Testis (tissue), 3 donors: ENCODE results near the gene TTC8. TPM values are rescaled to one million over a fixed set of nuclear protein-coding genes. Genes with fewer than 3 reads are reported as not detected.

ENCODE experiments used
- DNase-seq: peaks from one replicate; pipeline ENCODE4 v3.0.0-alpha.2; 2019
- H3K27ac ChIP-seq, 2 donors: fragments of 200-600 bp; sonication (generic); one replicate each; pipeline ENCODE4 v1.5.1; 2019
- H3K27me3 ChIP-seq: fragments of 200-600 bp; sonication (generic); one replicate; pipeline ENCODE4 v1.5.1; 2019
- H3K36me3 ChIP-seq: fragments of 200-600 bp; sonication (generic); one replicate; pipeline ENCODE4 v1.5.1; 2017; ENCODE audit warnings: low read depth; ENCODE audit errors: missing control alignments
- H3K4me1 ChIP-seq: fragments of 200-600 bp; sonication (generic); one replicate; pipeline ENCODE4 v1.5.1; 2019
- H3K4me3 ChIP-seq, 2 donors: fragments of 200-600 bp; sonication (generic); one replicate each; pipeline ENCODE4 v1.5.1; 2017 to 2019
- H3K9me3 ChIP-seq: fragments of 200-600 bp; sonication (generic); one replicate; pipeline ENCODE4 v1.5.1; 2017
- CTCF ChIP-seq, 3 experiments: fragments of 450-650 bp in 2 of 3; fragments of 200-600 bp in 1 of 3; sonication (generic) in 1 of 3; IDR thresholded peaks; one replicate each; pipeline ENCODE4 v1.5.1; 2016 to 2019; ENCODE audit warnings: antibody characterized with exemption in 3 of 3, mild to moderate bottlenecking in 2 of 3, moderate library complexity in 1 of 3
- POLR2A ChIP-seq: fragments of 450-650 bp; IDR thresholded peaks from one replicate; pipeline ENCODE4 v1.6.1; 2017; ENCODE audit warnings: antibody characterized with exemption, mild to moderate bottlenecking, moderate library complexity
- WGBS, 2 donors: methylation state at CpG; one replicate each; pipeline ENCODE4 v1.1.5; 2018; 5-methylcytosine and 5-hydroxymethylcytosine counted together
- intact Hi-C: fragments of 100-400 bp; cut with DNase I; formaldehyde crosslinking; loops from one replicate; pipeline ENCODE4 v1.15.1; 2023; ENCODE audit warnings: low total_unique reads
- polyA plus RNA-seq: library from polyadenylated mRNA; stranded (reverse); fragments of 350-450 nt; fragmentation: Illumina TruSeq; extraction: RNeasy Lipid Tissue Mini Kit (QIAGEN cat#74804); gene quantifications from one replicate; pipeline ENCODE4 v1.2.3, GENCODE V29; 2014; ENCODE audit warnings: low read depth, low replicate concordance; ENCODE audit not compliant: insufficient read depth
- total RNA-seq, 2 donors: library from RNA; depleted of rRNA; stranded (reverse); fragments of >200 nt; gene quantifications; one replicate each; pipeline ENCODE4 v1.2.3, GENCODE V29; 2016

TTC8 gene
- total and polyA plus RNA-seq, 3 donors from 2014 or later: 67.5 to 144 (median 139) TPM

- Histone ChIP-seq H3K27me3 (no peaks in the 10 kb centered on the region), H3K9me3 (no peaks in the 10 kb centered on the region), H3K27ac (no peak overlapping the region), H3K36me3 (no peaks in the 10 kb centered on the region), H3K4me3 (no peak overlapping the region), H3K4me1 (no peaks in the 10 kb centered on the region)
- 51 to 60% methylated on average over 4 of the region's 4 CpGs for WGBS, 2 donors
- intact Hi-C loops: no loop called here
- TF ChIP-seq CTCF (IDR thresholded peaks at IDR 0.05): no peak
- TF ChIP-seq POLR2A: no peak
- no peak for DNase-seq
Observed at GRCh38 chr14:88901189-88901588, 76.7 kb downstream of the TTC8 start.

DNA sequence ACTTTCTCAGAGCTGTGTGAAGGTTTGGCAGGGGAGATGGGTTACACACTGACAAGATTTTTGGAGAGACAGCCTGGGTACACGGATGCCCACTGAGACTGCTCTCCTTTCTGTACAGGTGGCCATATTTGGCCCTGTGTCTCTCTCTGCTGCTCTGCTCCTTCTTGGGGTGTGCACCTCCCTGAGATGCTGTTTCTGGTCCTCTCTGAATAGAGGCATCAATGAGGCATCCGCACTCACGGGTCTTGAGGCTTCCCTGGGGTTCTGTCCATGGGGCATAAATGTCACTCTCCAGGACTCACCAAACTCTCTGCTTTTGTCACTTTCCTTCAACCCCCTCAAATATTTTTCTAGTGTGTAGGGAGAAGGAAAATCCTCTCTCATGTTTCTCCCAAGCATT lies 77.5 kb downstream of the TTC8 start:
- no peak overlapping the region for H3K27ac ChIP-seq
- DNase-seq: no peak
- TF ChIP-seq CTCF (IDR thresholded peaks at IDR 0.05) (no peak), POLR2A (no peak)
- H3K9me3 ChIP-seq: no peaks in the 10 kb centered on the region
- H3K4me3 ChIP-seq: no peak overlapping the region
- no peaks in the 10 kb centered on the region for H3K27me3 ChIP-seq
- H3K36me3 ChIP-seq: no peaks in the 10 kb centered on the region
- no peaks in the 10 kb centered on the region for H3K4me1 ChIP-seq
- intact Hi-C loops: no loop called here
- WGBS, 2 donors: 75 to 83% methylated on average over 3 of the region's 3 CpGs

DNA sequence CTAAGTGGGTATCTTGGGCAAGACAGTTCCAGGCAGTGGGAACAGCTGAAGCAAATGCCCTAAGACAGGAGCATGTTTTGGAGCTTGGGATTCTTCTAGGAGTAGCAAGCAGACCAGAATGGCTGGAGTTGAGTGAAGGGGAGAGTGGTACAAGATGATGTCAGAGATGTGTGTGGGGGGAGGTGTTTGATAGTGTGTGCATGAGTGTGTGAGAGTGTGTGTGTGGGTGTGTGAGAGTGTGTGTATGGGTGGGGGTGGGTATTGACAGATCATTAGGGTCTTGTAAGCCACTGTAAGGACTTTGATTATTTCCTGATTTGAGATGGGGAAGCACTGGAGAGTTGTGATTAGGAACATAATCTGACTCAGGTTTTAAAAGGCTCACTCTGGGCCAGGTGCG lies 78.4 kb downstream of the TTC8 start:
- H3K4me1 ChIP-seq: no peaks in the 10 kb centered on the region
- H3K27ac ChIP-seq: no peak overlapping the region
- H3K27me3 ChIP-seq: no peaks in the 10 kb centered on the region
- no peaks in the 10 kb centered on the region for H3K9me3 ChIP-seq
- no peak for DNase-seq
- intact Hi-C loops: no loop called here
- H3K36me3 ChIP-seq: no peaks in the 10 kb centered on the region
- no peak overlapping the region for H3K4me3 ChIP-seq
- 100% methylated on average over 1 of the region's 1 CpG for WGBS, 2 donors
- TF ChIP-seq CTCF (IDR thresholded peaks at IDR 0.05): no peak
- no peak for TF ChIP-seq POLR2A

GRCh38 chr14:88904206-88904647 lies 79.8 kb downstream of the TTC8 start:
- H3K4me3 ChIP-seq: no peak overlapping the region
- H3K27me3 ChIP-seq: no peaks in the 10 kb centered on the region
- no peak for TF ChIP-seq CTCF (IDR thresholded peaks at IDR 0.05)
- TF ChIP-seq POLR2A: no peak
- no peaks in the 10 kb centered on the region for H3K4me1 ChIP-seq
- H3K9me3 ChIP-seq: no peaks in the 10 kb centered on the region
- intact Hi-C loops: no loop called here
- no peak for DNase-seq
- no peak overlapping the region for H3K27ac ChIP-seq
- H3K36me3 ChIP-seq: no peaks in the 10 kb centered on the region
- 84 to 94% methylated on average over 3 of the region's 3 CpGs for WGBS, 2 donors

- DNase-seq: no peak
Observed at GRCh38 chr14:88904864-88905263, 80.4 kb downstream of the TTC8 start.

More at GRCh38 chr14:88904864-88905263, 80.4 kb downstream of the TTC8 start:
- intact Hi-C loops: no loop called here
- no peaks in the 10 kb centered on the region for H3K9me3 ChIP-seq
- TF ChIP-seq POLR2A (no peak), CTCF (IDR thresholded peaks at IDR 0.05) (no peak)
- no peaks in the 10 kb centered on the region for H3K36me3 ChIP-seq
- H3K27me3 ChIP-seq: no peaks in the 10 kb centered on the region
- no peak overlapping the region for H3K4me3 ChIP-seq
- no peak overlapping the region for H3K27ac ChIP-seq
- WGBS, 2 donors: 76 to 87% methylated on average over 5 of the region's 5 CpGs
- H3K4me1 ChIP-seq: no peaks in the 10 kb centered on the region
